HG02763 (cell line): ENCODE measurements around the gene ATP8A1.

ENCODE experiments used
- ATAC-seq: cut with Tn5 transposase; IDR thresholded peaks from one replicate; pipeline ENCODE4 v1.9.1; 2021; ENCODE audit warnings: mild to moderate bottlenecking, moderate library complexity; ENCODE audit not compliant: unreplicated experiment

The ATP8A1 gene

GRCh38 chr4:42425146-42426065 lies 231.5 kb downstream of the ATP8A1 start:
- no peak for ATAC-seq

GRCh38 chr4:42420140-42420539 lies 236.8 kb downstream of the ATP8A1 start:
- ATAC-seq, result no peak

- ATAC-seq, result no peak
Observed at GRCh38 chr4:42417550-42417949, 239.4 kb downstream of the ATP8A1 start.

GRCh38 chr4:42416017-42416416 lies 240.9 kb downstream of the ATP8A1 start:
- no peak for ATAC-seq

GRCh38 chr4:42415281-42415680 lies 241.6 kb downstream of the ATP8A1 start:
- ATAC-seq, result no peak

- ATAC-seq, result no peak
Observed at GRCh38 chr4:42412251-42412650, 244.7 kb downstream of the ATP8A1 start.

- no peak for ATAC-seq
Observed at GRCh38 chr4:42411803-42412202, 245.1 kb downstream of the ATP8A1 start.

GRCh38 chr4:42410446-42410845 lies 246.5 kb downstream of the ATP8A1 start:
- ATAC-seq, result no peak

GRCh38 chr4:42404001-42404400 lies 252.9 kb downstream of the ATP8A1 start:
- ATAC-seq, result no peak

GRCh38 chr4:42401171-42401570 lies 255.7 kb downstream of the ATP8A1 start:
- ATAC-seq, result no peak

- no peak for ATAC-seq
Observed at GRCh38 chr4:42399393-42399792, 257.5 kb downstream of the ATP8A1 start.

GRCh38 chr4:42398871-42399331 lies 258.0 kb downstream of the ATP8A1 start:
- no peak for ATAC-seq

- ATAC-seq, result peak; percentile 21
Observed at GRCh38 chr4:42398171-42398870, 258.6 kb downstream of the ATP8A1 start.

GRCh38 chr4:42397635-42398170 lies 259.2 kb downstream of the ATP8A1 start:
- peak; percentile 24 for ATAC-seq

- peak; percentile 38 for ATAC-seq
Observed at GRCh38 chr4:42396752-42397634, 259.9 kb downstream of the ATP8A1 start, which contains the start of gene SHISA3. SHISA3 (plus strand) TSS chr4:42397488; CDS start chr4:42398057, 569 bp downstream.

- no peak for ATAC-seq
Observed at GRCh38 chr4:42396361-42396751, 260.5 kb downstream of the ATP8A1 start.

- no peak for ATAC-seq
Observed at GRCh38 chr4:42395595-42395994, 261.3 kb downstream of the ATP8A1 start.

GRCh38 chr4:42392436-42392835 lies 264.5 kb downstream of the ATP8A1 start:
- ATAC-seq, result no peak

GRCh38 chr4:42391981-42392380 lies 264.9 kb downstream of the ATP8A1 start:
- no peak for ATAC-seq

GRCh38 chr4:42391355-42391664 lies 265.6 kb downstream of the ATP8A1 start:
- ATAC-seq, result no peak
